Adipocyte (in vitro differentiated cells): ENCODE results near the gene METTL16.
A peak's percentile ranks its signal among the peaks of the same experiment; 100 is the strongest.
"Not testable (repeated sequence)": the region's sequence is repeated elsewhere in the genome, so short reads cannot be mapped to it uniquely, and the experiment has no call there.

Experiments used
- DNase-seq: peaks from one replicate; pipeline ENCODE4 v3.0.0-alpha.2; 2015; ENCODE audit warnings: low read depth
- H3K27me3 ChIP-seq: replicated peaks from 2 replicates; pipeline ENCODE4 v1.7.0; 2013; ENCODE audit warnings: mild to moderate bottlenecking, low read length, moderate library complexity; ENCODE audit not compliant: control insufficient read depth, insufficient read depth
- H3K36me3 ChIP-seq: 2 replicates; pipeline ENCODE4 v1.7.0; 2013; ENCODE audit warnings: low read length, mild to moderate bottlenecking, moderate library complexity; ENCODE audit not compliant: control insufficient read depth, insufficient read depth, severe bottlenecking
- H3K4me1 ChIP-seq: 2 replicates; pipeline ENCODE4 v1.7.0; 2013; ENCODE audit warnings: mild to moderate bottlenecking, low read length, moderate library complexity; ENCODE audit not compliant: control insufficient read depth, insufficient read depth
- H3K4me3 ChIP-seq: 2 replicates; pipeline ENCODE4 v1.7.0; 2013; ENCODE audit warnings: mild to moderate bottlenecking, low read length, moderate library complexity
- H3K9ac ChIP-seq: 2 replicates; pipeline ENCODE4 v1.7.0; 2013; ENCODE audit warnings: mild to moderate bottlenecking, low read length, moderate library complexity
- H3K9me3 ChIP-seq: 2 replicates; pipeline ENCODE4 v1.7.0; 2013; ENCODE audit warnings: mild to moderate bottlenecking, low read length, moderate library complexity; ENCODE audit not compliant: control insufficient read depth

METTL16 gene

GRCh38 chr17:2537579-2537978 lies 25.9 kb upstream of the METTL16 start:
- H3K36me3 ChIP-seq, H3K4me1 ChIP-seq: not testable (repeated sequence)
- peak; percentile 12 for DNase-seq

DNA sequence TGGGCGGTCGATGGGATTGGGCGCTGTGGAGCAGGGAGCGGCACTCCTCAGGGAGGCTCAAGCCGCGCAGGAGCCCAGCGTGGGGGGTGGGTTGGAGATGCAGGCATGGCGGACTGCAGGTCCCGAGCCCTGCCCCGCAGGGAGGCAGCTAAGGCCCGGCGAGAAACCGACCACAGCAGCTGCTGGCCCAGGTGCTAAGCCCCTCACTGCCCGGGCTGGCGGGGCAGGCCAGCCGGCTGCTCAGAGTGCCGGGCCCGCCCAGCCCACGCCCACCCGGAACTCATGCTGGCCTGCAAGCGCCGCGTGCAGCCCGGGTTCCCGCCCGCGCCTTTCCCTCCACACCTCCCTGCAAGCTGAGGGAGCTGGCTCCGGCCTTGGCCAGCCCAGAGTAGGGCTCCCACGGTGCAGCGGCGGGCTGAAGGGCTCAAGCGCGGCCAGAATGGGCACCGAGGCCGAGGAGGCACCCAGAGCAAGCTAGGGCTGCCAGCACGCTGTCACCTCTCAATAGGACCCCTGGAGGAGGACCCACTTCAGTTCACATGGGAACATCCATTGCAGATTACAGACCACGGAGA lies 20.5 kb upstream of the METTL16 start:
- no peaks in the 10 kb centered on the region for H3K9me3 ChIP-seq
- peaks cover 4% of the 10 kb centered on the region for H3K27me3 ChIP-seq
- H3K4me3 ChIP-seq, result no peak overlapping the region
- DNase-seq, result no peak
- H3K36me3 ChIP-seq, result no peaks in the 10 kb centered on the region
- peaks cover under 1% of the 10 kb centered on the region for H3K4me1 ChIP-seq
- H3K9ac ChIP-seq, result no peak overlapping the region

More at GRCh38 chr17:2537579-2537978, 25.9 kb upstream of the METTL16 start:
- not testable (repeated sequence) for H3K9me3 ChIP-seq, H3K9ac ChIP-seq, H3K27me3 ChIP-seq, H3K4me3 ChIP-seq

GRCh38 chr17:2531243-2531954 lies 19.7 kb upstream of the METTL16 start:
- not testable (repeated sequence) for H3K9me3 ChIP-seq, H3K27me3 ChIP-seq, DNase-seq, H3K4me3 ChIP-seq, H3K4me1 ChIP-seq, H3K36me3 ChIP-seq, H3K9ac ChIP-seq

GRCh38 chr17:2521775-2522410 lies 10.2 kb upstream of the METTL16 start:
- H3K4me3 ChIP-seq, H3K9me3 ChIP-seq, DNase-seq, H3K27me3 ChIP-seq, H3K4me1 ChIP-seq, H3K36me3 ChIP-seq, H3K9ac ChIP-seq: not testable (repeated sequence)

GRCh38 chr17:2521257-2521656 lies 9.6 kb upstream of the METTL16 start:
- Histone ChIP-seq H3K36me3 (no peaks in the 10 kb centered on the region), H3K27me3 (no peaks in the 10 kb centered on the region), H3K4me3 (no peak overlapping the region), H3K9ac (no peak overlapping the region), H3K4me1 (peaks cover 7% of the 10 kb centered on the region), H3K9me3 (no peaks in the 10 kb centered on the region)
- DNase-seq, result no peak

DNA sequence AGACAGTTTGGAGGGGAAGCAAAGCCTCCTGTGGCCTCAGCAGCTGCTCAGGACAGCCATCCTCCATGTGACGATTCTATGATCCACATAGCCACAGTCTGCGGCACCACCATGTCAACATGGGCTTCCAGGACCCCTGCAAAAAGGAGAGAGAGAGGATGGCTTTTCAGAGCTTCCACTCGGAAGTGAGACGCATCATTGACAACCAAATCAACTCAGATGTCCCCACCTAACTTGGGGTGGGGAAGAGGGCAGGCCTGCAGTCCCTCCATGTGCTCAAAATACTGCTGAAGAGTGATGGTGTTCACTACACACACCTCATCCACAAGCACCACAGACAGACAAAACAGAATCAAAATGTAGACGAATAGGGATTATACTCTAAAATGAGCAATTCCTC lies 5.9 kb upstream of the METTL16 start:
- Histone ChIP-seq H3K9ac (no peak overlapping the region), H3K4me1 (no peaks in the 10 kb centered on the region), H3K36me3 (no peaks in the 10 kb centered on the region), H3K27me3 (no peaks in the 10 kb centered on the region), H3K9me3 (no peaks in the 10 kb centered on the region), H3K4me3 (no peak overlapping the region)
- DNase-seq, result no peak

GRCh38 chr17:2511138-2511461 lies 588 bp downstream of the METTL16 start:
- no peaks in the 10 kb centered on the region for H3K9me3 ChIP-seq
- H3K9ac ChIP-seq, result peak overlapping the region; percentile 88
- H3K4me3 ChIP-seq, result peak overlapping the region; percentile 97
- H3K27me3 ChIP-seq, result no peaks in the 10 kb centered on the region
- H3K36me3 ChIP-seq, result no peaks in the 10 kb centered on the region
- peaks cover 10% of the 10 kb centered on the region for H3K4me1 ChIP-seq
- DNase-seq, result no peak

DNA sequence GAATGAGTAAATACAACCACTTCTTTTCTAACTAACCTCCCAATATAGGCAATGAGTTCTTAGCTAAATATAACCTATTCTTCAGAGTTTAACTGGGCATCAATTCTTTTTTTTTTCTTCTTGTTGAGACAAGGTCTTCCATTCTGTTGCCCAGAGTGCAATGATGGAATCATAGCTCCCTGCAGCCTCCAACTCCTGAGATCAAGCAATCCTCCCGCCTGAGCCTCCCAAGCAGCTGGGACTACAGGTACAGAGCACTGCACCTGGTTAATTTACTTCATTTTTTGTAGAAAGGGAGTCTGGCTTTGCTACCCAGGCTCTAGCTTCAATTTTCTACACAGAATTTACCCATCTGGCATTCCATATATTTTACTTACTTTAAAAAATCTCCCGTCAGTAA lies 1.1 kb downstream of the METTL16 start:
- peaks cover 10% of the 10 kb centered on the region for H3K4me1 ChIP-seq
- no peaks in the 10 kb centered on the region for H3K27me3 ChIP-seq
- H3K9me3 ChIP-seq, result no peaks in the 10 kb centered on the region
- no peaks in the 10 kb centered on the region for H3K36me3 ChIP-seq
- peak overlapping the region; percentile 97 for H3K4me3 ChIP-seq
- DNase-seq, result no peak
- peak overlapping the region; percentile 88 for H3K9ac ChIP-seq

GRCh38 chr17:2508035-2508434 lies 3.7 kb downstream of the METTL16 start:
- no peaks in the 10 kb centered on the region for H3K9me3 ChIP-seq
- no peaks in the 10 kb centered on the region for H3K27me3 ChIP-seq
- H3K4me3 ChIP-seq, result no peak overlapping the region
- DNase-seq, result no peak
- no peaks in the 10 kb centered on the region for H3K36me3 ChIP-seq
- H3K9ac ChIP-seq, result no peak overlapping the region
- H3K4me1 ChIP-seq, result peaks cover 10% of the 10 kb centered on the region

- H3K4me3 ChIP-seq, H3K36me3 ChIP-seq, H3K9me3 ChIP-seq, DNase-seq, H3K4me1 ChIP-seq, H3K9ac ChIP-seq, H3K27me3 ChIP-seq: not testable (repeated sequence)
Observed at GRCh38 chr17:2507015-2507414, 4.7 kb downstream of the METTL16 start.

- Histone ChIP-seq H3K27me3 (no peaks in the 10 kb centered on the region), H3K4me1 (no peaks in the 10 kb centered on the region), H3K36me3 (no peaks in the 10 kb centered on the region), H3K4me3 (no peak overlapping the region), H3K9me3 (no peaks in the 10 kb centered on the region), H3K9ac (no peak overlapping the region)
- no peak for DNase-seq
Observed at GRCh38 chr17:2503627-2504026, 8.1 kb downstream of the METTL16 start.
